Panc1 (cell line): ENCODE measurements around the gene FNIP2.

Source experiments
- CTCF ChIP-seq: fragments of 450-650 bp; IDR thresholded peaks from 2 replicates; pipeline ENCODE4 v1.5.1; 2017; ENCODE audit warnings: mild to moderate bottlenecking
- POLR2AphosphoS5 ChIP-seq: IDR thresholded peaks from 2 replicates; pipeline ENCODE4 v1.6.1; 2012; ENCODE audit warnings: mild to moderate bottlenecking, low read depth, low read length, moderate library complexity
- REST ChIP-seq, 2 experiments: IDR thresholded peaks; 2 replicates each; pipeline ENCODE4 v1.6.1; 2011 to 2012; ENCODE audit warnings: low read depth in 2 of 2, control low read depth in 1 of 2, low read length in 1 of 2, mild to moderate bottlenecking in 1 of 2, moderate library complexity in 1 of 2; ENCODE audit not compliant: insufficient read depth in 1 of 2
- TCF7L2 ChIP-seq: IDR thresholded peaks from 2 replicates; pipeline ENCODE4 v1.6.1; 2011; ENCODE audit warnings: mild to moderate bottlenecking, low read depth, low read length, inconsistent platforms

- no peak for TF ChIP-seq CTCF
- TF ChIP-seq REST (IDR thresholded peaks at IDR 0.05; ENCODE audit: insufficient read depth in 1 of 2, low read depth in 2 of 2, low read length in 1 of 2), result no peak
- peak; percentile 81 for TF ChIP-seq POLR2AphosphoS5
- peak; percentile 99 for TF ChIP-seq TCF7L2
These were observed 45.7 kb upstream of the FNIP2 start, which contains the start of gene PPID for GRCh38 chr4:158722917-158723793.
